ENCODE data around the gene FAM117B. TPM values are rescaled to one million over a fixed set of nuclear protein-coding genes. Genes with fewer than 3 reads are reported as not detected.
A peak's percentile ranks its signal among the peaks of the same experiment; 100 is the strongest.

FAM117B gene
- total RNA-seq, 2 experiments from 2014 or later: 46.8 to 50.4 TPM

DNA sequence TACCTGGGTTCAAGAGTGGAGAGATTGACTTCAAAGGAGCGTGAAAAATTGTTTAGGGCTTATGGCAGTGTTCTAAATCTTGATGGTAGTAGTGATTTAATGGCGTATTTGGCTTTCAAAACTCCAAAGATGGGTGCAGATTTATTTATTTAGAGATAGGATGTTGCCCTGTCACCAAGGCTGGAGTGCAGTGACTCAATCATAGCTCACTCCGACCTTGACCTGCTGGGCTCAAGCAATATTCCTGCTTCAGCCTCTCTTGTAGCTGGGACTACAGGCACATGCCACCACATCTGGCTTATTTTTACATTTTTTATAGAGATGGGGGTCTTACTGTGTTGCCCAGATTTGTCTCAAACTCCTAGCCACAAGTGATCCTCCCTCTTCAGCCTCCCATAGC lies 52.5 kb downstream of the FAM117B start:
- H3K36me3 ChIP-seq (ENCODE audit: insufficient read depth, low read length): peaks cover 2% of the 10 kb centered on the region
- no peak overlapping the region for H3K27ac Mint-ChIP-seq
- no peak overlapping the region for H3K4me3 ChIP-seq (ENCODE audit: low read length)
- ATAC-seq (ENCODE audit: poor library complexity): no peak
- ChIA-PET CTCF (no interaction called here), POLR2A (no interaction called here)
- no peak for DNase-seq
- H3K4me3 Mint-ChIP-seq: no peak overlapping the region
- H3K4me1 ChIP-seq (ENCODE audit: insufficient read depth, low read length): peaks cover 15% of the 10 kb centered on the region
- TF ChIP-seq, protein P1, sequence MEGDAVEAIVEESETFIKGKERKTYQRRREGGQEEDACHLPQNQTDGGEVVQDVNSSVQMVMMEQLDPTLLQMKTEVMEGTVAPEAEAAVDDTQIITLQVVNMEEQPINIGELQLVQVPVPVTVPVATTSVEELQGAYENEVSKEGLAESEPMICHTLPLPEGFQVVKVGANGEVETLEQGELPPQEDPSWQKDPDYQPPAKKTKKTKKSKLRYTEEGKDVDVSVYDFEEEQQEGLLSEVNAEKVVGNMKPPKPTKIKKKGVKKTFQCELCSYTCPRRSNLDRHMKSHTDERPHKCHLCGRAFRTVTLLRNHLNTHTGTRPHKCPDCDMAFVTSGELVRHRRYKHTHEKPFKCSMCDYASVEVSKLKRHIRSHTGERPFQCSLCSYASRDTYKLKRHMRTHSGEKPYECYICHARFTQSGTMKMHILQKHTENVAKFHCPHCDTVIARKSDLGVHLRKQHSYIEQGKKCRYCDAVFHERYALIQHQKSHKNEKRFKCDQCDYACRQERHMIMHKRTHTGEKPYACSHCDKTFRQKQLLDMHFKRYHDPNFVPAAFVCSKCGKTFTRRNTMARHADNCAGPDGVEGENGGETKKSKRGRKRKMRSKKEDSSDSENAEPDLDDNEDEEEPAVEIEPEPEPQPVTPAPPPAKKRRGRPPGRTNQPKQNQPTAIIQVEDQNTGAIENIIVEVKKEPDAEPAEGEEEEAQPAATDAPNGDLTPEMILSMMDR (IDR thresholded peaks at IDR 0.05): no peak
- H3K27me3 ChIP-seq (ENCODE audit: control insufficient read depth in 1 of 2, insufficient read depth in 2 of 2, low read length in 2 of 2): no peaks in the 10 kb centered on the region
- no peak overlapping the region for H3K27ac ChIP-seq (ENCODE audit: low read depth in 1 of 2, low read length in 2 of 2)
- H3K4me1 Mint-ChIP-seq (ENCODE audit: low read depth): peaks cover 73% of the 10 kb centered on the region
- H3K9me3 Mint-ChIP-seq: peaks cover 2% of the 10 kb centered on the region
- intact Hi-C loops (cut with DNase I, micrococcal nuclease): loop anchor here in 1 of 2 experiments (10.0 kb wide), 1 partner anchor 52 kb away; the partner anchor contains the start of gene FAM117B
- H3K36me3 Mint-ChIP-seq (ENCODE audit: low read depth): peaks cover 14% of the 10 kb centered on the region
- peaks cover 0 to 4% of the 10 kb centered on the region in 2 experiments for H3K9me3 ChIP-seq (ENCODE audit: control insufficient read depth in 1 of 2, insufficient read depth in 1 of 2, low read length in 2 of 2)
- no peaks in the 10 kb centered on the region for H3K27me3 Mint-ChIP-seq

DNA sequence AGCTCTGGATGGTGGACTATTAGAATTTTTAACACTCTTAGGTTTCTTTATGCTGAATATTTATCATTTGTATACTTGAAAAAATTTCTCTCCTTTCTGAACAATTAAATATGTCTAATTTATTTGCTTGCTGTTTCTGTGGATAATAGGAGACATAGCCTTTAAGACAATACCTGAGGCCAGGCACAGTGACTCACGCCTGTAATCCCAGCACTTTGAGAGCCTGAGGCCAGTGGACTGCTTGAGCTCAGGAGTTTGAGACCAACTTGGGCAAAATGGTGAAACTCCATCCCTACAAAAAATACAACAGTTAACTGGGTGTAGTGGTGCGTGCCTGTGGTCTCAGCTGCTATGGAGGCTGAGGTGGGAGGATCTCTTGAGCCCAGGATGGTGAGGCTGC lies 54.7 kb downstream of the FAM117B start:
- ChIA-PET CTCF (interaction anchor here (0.6 kb wide), 2 partner anchors 22 to 1474 kb away, joined by 3 to 4 read pairs; no protein-coding TSS in a partner anchor), POLR2A (interaction anchor here (1.0 kb wide), 1 partner anchor 58 kb away, joined by 4 read pairs; no protein-coding TSS in a partner anchor)
- peaks cover 82% of the 10 kb centered on the region for H3K4me1 Mint-ChIP-seq (ENCODE audit: low read depth)
- no peaks in the 10 kb centered on the region for H3K27me3 Mint-ChIP-seq
- peak overlapping the region; percentile 28 for H3K27ac Mint-ChIP-seq
- H3K9me3 ChIP-seq (ENCODE audit: control insufficient read depth in 1 of 2, insufficient read depth in 1 of 2, low read length in 2 of 2): no peaks in the 10 kb centered on the region
- H3K4me3 Mint-ChIP-seq: no peak overlapping the region
- no peak overlapping the region for H3K4me3 ChIP-seq (ENCODE audit: low read length)
- ATAC-seq (ENCODE audit: poor library complexity): no peak
- peaks cover 15% of the 10 kb centered on the region for H3K4me1 ChIP-seq (ENCODE audit: insufficient read depth, low read length)
- no peak for DNase-seq
- H3K27me3 ChIP-seq (ENCODE audit: control insufficient read depth in 1 of 2, insufficient read depth in 2 of 2, low read length in 2 of 2): no peaks in the 10 kb centered on the region
- intact Hi-C loops (cut with DNase I, micrococcal nuclease): loop anchor here in 1 of 2 experiments (10.0 kb wide), 1 partner anchor 55 kb away; the partner anchor contains the start of gene FAM117B
- no peaks in the 10 kb centered on the region for H3K36me3 ChIP-seq (ENCODE audit: insufficient read depth, low read length)
- no peak overlapping the region for H3K27ac ChIP-seq (ENCODE audit: low read depth in 1 of 2, low read length in 2 of 2)
- peaks cover under 1% of the 10 kb centered on the region for H3K9me3 Mint-ChIP-seq
- peaks cover 6% of the 10 kb centered on the region for H3K36me3 Mint-ChIP-seq (ENCODE audit: low read depth)
- TF ChIP-seq, protein P1 (IDR thresholded peaks at IDR 0.05): no peak

DNA sequence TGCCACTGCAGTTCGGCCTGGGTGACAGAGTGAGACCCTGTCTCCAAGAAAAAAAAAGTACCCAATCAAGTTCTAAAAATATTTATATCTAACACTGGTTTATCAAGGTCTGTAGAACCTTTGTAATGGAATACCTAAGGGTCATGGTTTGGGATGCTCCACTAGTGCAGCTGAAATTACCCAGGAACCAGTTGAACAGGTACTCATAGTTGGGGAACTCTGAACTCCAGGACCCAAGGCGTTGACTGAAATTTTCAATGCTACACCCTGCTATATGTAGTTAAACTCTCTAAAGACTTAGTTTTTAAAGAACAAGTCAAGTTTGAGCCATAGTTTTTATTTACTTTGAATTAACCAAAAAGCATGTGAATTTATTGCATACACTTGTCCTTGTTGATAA lies 55.1 kb downstream of the FAM117B start:
- H3K9me3 ChIP-seq (ENCODE audit: control insufficient read depth in 1 of 2, insufficient read depth in 1 of 2, low read length in 2 of 2): no peaks in the 10 kb centered on the region
- ATAC-seq (ENCODE audit: poor library complexity) (no peak), DNase-seq (no peak)
- TF ChIP-seq, protein P1 (IDR thresholded peaks at IDR 0.05): no peak
- intact Hi-C loops (cut with DNase I, micrococcal nuclease): loop anchor here in 1 of 2 experiments (10.0 kb wide), 1 partner anchor 55 kb away; the partner anchor contains the start of gene FAM117B
- H3K4me1 ChIP-seq (ENCODE audit: insufficient read depth, low read length): peaks cover 15% of the 10 kb centered on the region
- ChIA-PET POLR2A (interaction anchor here (1.0 kb wide), 1 partner anchor 58 kb away, joined by 4 read pairs; no protein-coding TSS in a partner anchor), CTCF (interaction anchor here (0.6 kb wide), 2 partner anchors 22 to 1473 kb away, joined by 3 to 4 read pairs; no protein-coding TSS in a partner anchor)
- Mint-ChIP-seq H3K4me3 (no peak overlapping the region), H3K4me1 (ENCODE audit: low read depth) (peaks cover 86% of the 10 kb centered on the region), H3K9me3 (no peaks in the 10 kb centered on the region), H3K27ac (peak overlapping the region; percentile 28), H3K36me3 (ENCODE audit: low read depth) (peaks cover 8% of the 10 kb centered on the region), H3K27me3 (no peaks in the 10 kb centered on the region)
- H3K36me3 ChIP-seq (ENCODE audit: insufficient read depth, low read length): no peaks in the 10 kb centered on the region
- H3K4me3 ChIP-seq (ENCODE audit: low read length): no peak overlapping the region
- H3K27me3 ChIP-seq (ENCODE audit: control insufficient read depth in 1 of 2, insufficient read depth in 2 of 2, low read length in 2 of 2): no peaks in the 10 kb centered on the region
- no peak overlapping the region for H3K27ac ChIP-seq (ENCODE audit: low read depth in 1 of 2, low read length in 2 of 2)
